Endothelial cell of umbilical vein (primary cell): Measurements from ENCODE around the gene UST. TPM values are rescaled to one million over a fixed set of nuclear protein-coding genes. Genes with fewer than 3 reads are reported as not detected.

ENCODE experiments used
- BruUV-seq: library from RNA; stranded (reverse); fragments of 400-500 nt; replicated peaks from 2 replicates; lab custom pipeline; 2021; lab: Mats Ljungman, UMichigan
- CTCF ChIA-PET: fragments of 300-600, 350-600 bp; sonication (Branson Sonifier 250); formaldehyde crosslinking; loops from one replicate; lab custom pipeline; 2021; ENCODE audit warnings: antibody characterized with exemption, inconsistent platforms; lab: Charles Lee
- POLR2A ChIA-PET: fragments of 300-600, 350-600 bp; sonication (Branson Sonifier 250); formaldehyde crosslinking; loops from one replicate; lab custom pipeline; 2021; ENCODE audit warnings: antibody characterized with exemption, inconsistent platforms; lab: Charles Lee
- DNase-seq: peaks from one replicate; pipeline ENCODE4 v3.0.0-alpha.2; 2011; ENCODE audit warnings: low read depth, low spot score
- FAIRE-seq: peaks from 2 replicates; lab custom pipeline; 2011; peaks lifted over from hg19 to GRCh38; lab: Jason Lieb, UNC
- H2AFZ ChIP-seq: 2 replicates; pipeline ENCODE4 v1.6.0; 2012; ENCODE audit warnings: low read depth, low read length, control low read depth, inconsistent platforms
- H3K27ac ChIP-seq: 2 replicates; pipeline ENCODE4 v1.5.1; 2011; ENCODE audit warnings: low read depth, mild to moderate bottlenecking, control low read depth, low read length, moderate library complexity; ENCODE audit not compliant: insufficient read depth
- H3K27me3 ChIP-seq, 2 experiments: 2 replicates each; pipeline versions ENCODE4 v1.6.0 to v1.6.1; 2011; ENCODE audit warnings: low read length in 2 of 2, mixed read lengths in 1 of 2; ENCODE audit not compliant: control insufficient read depth in 2 of 2, insufficient read depth in 2 of 2
- H3K36me3 ChIP-seq, 2 experiments: 2 replicates in 1 of 2; 3 replicates in 1 of 2; pipeline ENCODE4 v1.5.1; 2011; ENCODE audit warnings: low read length in 2 of 2, mild to moderate bottlenecking in 1 of 2, moderate library complexity in 1 of 2; ENCODE audit not compliant: control insufficient read depth in 2 of 2, insufficient read depth in 2 of 2; ENCODE audit errors: extremely low read depth in 1 of 2
- H3K4me1 ChIP-seq: 3 replicates; pipeline ENCODE4 v1.5.1; 2011; ENCODE audit warnings: mild to moderate bottlenecking, low read length; ENCODE audit not compliant: control insufficient read depth, insufficient read depth; ENCODE audit errors: extremely low read depth
- H3K4me2 ChIP-seq: 2 replicates; pipeline ENCODE4 v1.6.1; 2011; ENCODE audit warnings: low read length, control low read depth, mixed read lengths; ENCODE audit not compliant: insufficient read depth
- H3K4me3 ChIP-seq, 3 experiments: fragments of 200-600 bp in 1 of 3; sonication (generic), shearing (Covaris generic) in 1 of 3; replicated peaks in 1 of 3; 2 replicates each; pipeline ENCODE4 v1.5.1; 2011 to 2016; ENCODE audit warnings: control low read depth in 3 of 3, low read length in 3 of 3, mild to moderate bottlenecking in 2 of 3, inconsistent platforms in 1 of 3, low read depth in 1 of 3, moderate library complexity in 1 of 3; ENCODE audit not compliant: insufficient read depth in 1 of 3
- H3K79me2 ChIP-seq: 2 replicates; pipeline ENCODE4 v1.6.0; 2012; ENCODE audit warnings: low read length, inconsistent platforms; ENCODE audit not compliant: control insufficient read depth, insufficient read depth
- H3K9ac ChIP-seq: replicated peaks from 2 replicates; pipeline ENCODE3; 2011; ENCODE audit warnings: low read length, control low read depth; ENCODE audit not compliant: insufficient read depth; ENCODE audit errors: extremely low read depth
- H3K9me1 ChIP-seq: replicated peaks from 3 replicates; pipeline ENCODE4 v1.6.0; 2011; ENCODE audit warnings: mild to moderate bottlenecking, low read length; ENCODE audit not compliant: control insufficient read depth, insufficient read depth; ENCODE audit errors: extremely low read depth
- H3K9me3 ChIP-seq: replicated peaks from 2 replicates; pipeline ENCODE4 v1.5.1; 2012; ENCODE audit warnings: low read length, inconsistent platforms; ENCODE audit not compliant: control insufficient read depth, insufficient read depth
- H4K20me1 ChIP-seq: replicated peaks from 2 replicates; pipeline ENCODE3; 2011; ENCODE audit warnings: mild to moderate bottlenecking, low read length; ENCODE audit not compliant: control insufficient read depth, insufficient read depth; ENCODE audit errors: extremely low read depth
- EZH2 ChIP-seq: IDR thresholded peaks from 2 replicates; pipeline ENCODE4 v1.6.1; 2012; ENCODE audit warnings: borderline replicate concordance, low read depth, mild to moderate bottlenecking, moderate library complexity, low read length, inconsistent platforms; ENCODE audit not compliant: severe bottlenecking
- FOS ChIP-seq: IDR thresholded peaks from 2 replicates; pipeline ENCODE4 v1.6.1; 2011; ENCODE audit warnings: mild to moderate bottlenecking, low read length, moderate library complexity, borderline replicate concordance; ENCODE audit not compliant: insufficient read depth
- GATA2 ChIP-seq: IDR thresholded peaks from 2 replicates; pipeline ENCODE4 v1.7.0; 2011; ENCODE audit warnings: low read depth, mild to moderate bottlenecking, moderate library complexity, mixed read lengths, low read length; ENCODE audit not compliant: insufficient read length, insufficient read depth
- JUN ChIP-seq: IDR thresholded peaks from 2 replicates; pipeline ENCODE4 v1.6.1; 2011; ENCODE audit warnings: borderline replicate concordance, low read depth; ENCODE audit not compliant: insufficient read length, insufficient read depth
- MYC ChIP-seq: IDR thresholded peaks from one replicate; pipeline ENCODE4 v1.6.1; 2011; ENCODE audit warnings: mild to moderate bottlenecking, low read depth, low read length
- POLR2A ChIP-seq: IDR thresholded peaks from 2 replicates; pipeline ENCODE4 v1.6.1; 2012; ENCODE audit warnings: low read depth, mild to moderate bottlenecking, control low read depth, low read length
- POLR2AphosphoS5 ChIP-seq: IDR thresholded peaks from 2 replicates; pipeline ENCODE4 v1.6.1; 2012; ENCODE audit warnings: low read depth, mild to moderate bottlenecking, control low read depth, low read length, moderate library complexity; ENCODE audit not compliant: insufficient read depth
- dilution Hi-C: fragments of 300-500 bp; cut with MboI; formaldehyde crosslinking; loops from one replicate; pipeline ENCODE4 v1.15.0; 2019; ENCODE audit warnings: low sequenced_read_pairs; ENCODE audit not compliant: extremely low pct_ligation_motif_present
- intact Hi-C: fragments of 100-400 bp; cut with micrococcal nuclease; formaldehyde crosslinking; loops from one replicate; pipeline ENCODE4 v1.10.0; 2022
- polyA plus RNA-seq, 4 experiments: library from polyadenylated mRNA; depleted of rRNA in 3 of 4; stranded (reverse) in 3 of 4; unstranded in 1 of 4; fragments of >200 nt; gene quantifications; 2 replicates each; pipeline versions ENCODE4 v1.2.1 to v1.2.3, GENCODE V29; 2011 to 2012; ENCODE audit warnings: missing spikeins in 1 of 4
- total RNA-seq: library from RNA; stranded (reverse); gene quantifications from 2 replicates; pipeline ENCODE4 v1.2.3, GENCODE V29; 2021
- TF ChIP-seq, protein P1 (sequence below): IDR thresholded peaks from 2 replicates; pipeline ENCODE4 v1.6.1; 2011; ENCODE audit not compliant: insufficient read depth, insufficient read length
- TF ChIP-seq, protein P2 (sequence below), 2 donors: IDR thresholded peaks; 1 replicate in 1 of 2; 2 replicates in 1 of 2; pipeline ENCODE4 v1.5.1; 2011; ENCODE audit warnings: low read length in 2 of 2, mild to moderate bottlenecking in 2 of 2, moderate library complexity in 2 of 2, control low read depth in 1 of 2, inconsistent platforms in 1 of 2, low read depth in 1 of 2; ENCODE audit not compliant: insufficient read depth in 1 of 2; ENCODE audit errors: extremely low read depth in 1 of 2

UST gene
- total and polyA plus RNA-seq, 2 donors (not counting 3 experiments of a cell fraction or from before 2014, with no cell fraction given) = 0.26 to 0.84 TPM

DNA sequence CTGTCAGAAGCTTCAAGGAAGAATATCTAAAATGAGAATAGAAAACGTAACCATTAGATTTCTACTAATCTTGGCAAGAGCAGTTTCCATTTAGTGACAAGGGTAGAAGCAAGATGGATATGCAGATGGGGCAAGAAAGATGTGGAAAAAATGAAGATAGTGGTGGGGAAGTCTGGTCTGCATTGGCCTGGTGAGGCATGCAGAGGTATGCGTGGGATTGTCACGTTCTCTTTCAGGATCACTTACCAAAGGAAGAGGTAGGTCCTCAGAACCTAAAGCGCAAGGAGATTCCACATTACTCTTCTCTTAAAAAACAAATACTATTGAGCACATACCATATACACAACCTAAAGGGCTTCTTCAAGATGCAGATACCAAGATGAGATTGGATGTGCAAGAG, 238.7 kb downstream of the UST start:
- POLR2A ChIA-PET = no interaction called here
- intact Hi-C loops (no loop called here), dilution Hi-C loops (no loop called here)
- Histone ChIP-seq H3K9me3 (no peaks in the 10 kb centered on the region), H3K36me3 (no peaks in the 10 kb centered on the region), H3K4me3 (no peak overlapping the region), H2AFZ (no peak overlapping the region), H3K79me2 (no peaks in the 10 kb centered on the region), H3K9ac (no peak overlapping the region), H4K20me1 (no peaks in the 10 kb centered on the region), H3K4me1 (no peaks in the 10 kb centered on the region), H3K9me1 (no peaks in the 10 kb centered on the region), H3K4me2 (no peak overlapping the region), H3K27me3 (no peaks in the 10 kb centered on the region), H3K27ac (no peak overlapping the region)
- TF ChIP-seq POLR2AphosphoS5 (no peak), GATA2 (no peak), POLR2A (no peak), EZH2 (no peak), FOS (no peak), MYC (no peak), JUN (no peak)
- TF ChIP-seq, protein P1, sequence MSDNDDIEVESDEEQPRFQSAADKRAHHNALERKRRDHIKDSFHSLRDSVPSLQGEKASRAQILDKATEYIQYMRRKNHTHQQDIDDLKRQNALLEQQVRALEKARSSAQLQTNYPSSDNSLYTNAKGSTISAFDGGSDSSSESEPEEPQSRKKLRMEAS = no peak
- TF ChIP-seq, protein P2, sequence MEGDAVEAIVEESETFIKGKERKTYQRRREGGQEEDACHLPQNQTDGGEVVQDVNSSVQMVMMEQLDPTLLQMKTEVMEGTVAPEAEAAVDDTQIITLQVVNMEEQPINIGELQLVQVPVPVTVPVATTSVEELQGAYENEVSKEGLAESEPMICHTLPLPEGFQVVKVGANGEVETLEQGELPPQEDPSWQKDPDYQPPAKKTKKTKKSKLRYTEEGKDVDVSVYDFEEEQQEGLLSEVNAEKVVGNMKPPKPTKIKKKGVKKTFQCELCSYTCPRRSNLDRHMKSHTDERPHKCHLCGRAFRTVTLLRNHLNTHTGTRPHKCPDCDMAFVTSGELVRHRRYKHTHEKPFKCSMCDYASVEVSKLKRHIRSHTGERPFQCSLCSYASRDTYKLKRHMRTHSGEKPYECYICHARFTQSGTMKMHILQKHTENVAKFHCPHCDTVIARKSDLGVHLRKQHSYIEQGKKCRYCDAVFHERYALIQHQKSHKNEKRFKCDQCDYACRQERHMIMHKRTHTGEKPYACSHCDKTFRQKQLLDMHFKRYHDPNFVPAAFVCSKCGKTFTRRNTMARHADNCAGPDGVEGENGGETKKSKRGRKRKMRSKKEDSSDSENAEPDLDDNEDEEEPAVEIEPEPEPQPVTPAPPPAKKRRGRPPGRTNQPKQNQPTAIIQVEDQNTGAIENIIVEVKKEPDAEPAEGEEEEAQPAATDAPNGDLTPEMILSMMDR (IDR thresholded peaks at IDR 0.05; ENCODE audit: extremely low read depth in 1 of 2, insufficient read depth in 1 of 2, low read depth in 1 of 2, low read length in 2 of 2) = no peak
- no TSS peak for BruUV-seq
- CTCF ChIA-PET = no interaction called here
- DNase-seq (no peak), FAIRE-seq (no peak)
